HEK293T (cell line): ENCODE results near the gene COL28A1.

Experiments used
- CTCF ChIA-PET: fragments of 350-600 bp; formaldehyde crosslinking; extraction: SDS; loops from one replicate; lab custom pipeline; 2021; ENCODE audit warnings: antibody characterized with exemption, inconsistent platforms; lab: Yijun Ruan, JAX
- POLR2A ChIA-PET: fragments of 350-600 bp; formaldehyde crosslinking; extraction: SDS; loops from one replicate; lab custom pipeline; 2020; ENCODE audit warnings: antibody characterized with exemption, inconsistent platforms; lab: Yijun Ruan, JAX
- DNase-seq: peaks from one replicate; pipeline ENCODE4 v3.0.0; 2012; ENCODE audit warnings: mixed read lengths; ENCODE audit errors: extremely low spot score
- ARNT ChIP-seq: fragments of 450-650 bp; IDR thresholded peaks from 2 replicates; pipeline ENCODE4 v1.6.1; 2017; ENCODE audit warnings: mild to moderate bottlenecking
- BHLHE40 ChIP-seq: fragments of 450-650 bp; IDR thresholded peaks from 2 replicates; pipeline ENCODE4 v1.6.1; 2016; ENCODE audit warnings: mild to moderate bottlenecking, moderate library complexity, borderline replicate concordance
- CTBP1 ChIP-seq: fragments of 450-650 bp; IDR thresholded peaks from 2 replicates; pipeline ENCODE4 v1.6.1; 2016; ENCODE audit warnings: borderline replicate concordance
- ELF4 ChIP-seq: fragments of 450-650 bp; IDR thresholded peaks from 2 replicates; pipeline ENCODE4 v1.6.1; 2017; ENCODE audit warnings: antibody characterized with exemption
- FOXA1 ChIP-seq: fragments of 450-650 bp; IDR thresholded peaks from 2 replicates; pipeline ENCODE4 v1.6.1; 2016; ENCODE audit warnings: mild to moderate bottlenecking
- FOXK2 ChIP-seq: fragments of 450-650 bp; IDR thresholded peaks from 2 replicates; pipeline ENCODE4 v1.6.1; 2016; ENCODE audit warnings: mild to moderate bottlenecking
- FOXM1 ChIP-seq: fragments of 450-650 bp; IDR thresholded peaks from 2 replicates; pipeline ENCODE4 v1.6.1; 2017; ENCODE audit warnings: mild to moderate bottlenecking, borderline replicate concordance
- HDGF ChIP-seq: fragments of 450-650 bp; IDR thresholded peaks from 2 replicates; pipeline ENCODE4 v1.6.1; 2017; ENCODE audit warnings: antibody characterized with exemption, borderline replicate concordance
- L3MBTL2 ChIP-seq: fragments of 450-650 bp; conservative IDR thresholded peaks from 2 replicates; pipeline ENCODE4 v1.6.1; 2016; ENCODE audit warnings: mild to moderate bottlenecking
- LEF1 ChIP-seq: fragments of 450-650 bp; IDR thresholded peaks from 2 replicates; pipeline ENCODE4 v1.6.1; 2017; ENCODE audit warnings: mild to moderate bottlenecking, borderline replicate concordance
- NFRKB ChIP-seq: fragments of 450-650 bp; IDR thresholded peaks from 2 replicates; pipeline ENCODE4 v1.6.1; 2016; ENCODE audit warnings: mild to moderate bottlenecking, moderate library complexity
- PKNOX1 ChIP-seq: fragments of 450-650 bp; IDR thresholded peaks from 2 replicates; pipeline ENCODE4 v1.6.1; 2016
- SP1 ChIP-seq: fragments of 450-650 bp; IDR thresholded peaks from 2 replicates; pipeline ENCODE4 v1.6.1; 2017
- SUZ12 ChIP-seq: fragments of 450-650 bp; IDR thresholded peaks from 2 replicates; pipeline ENCODE4 v1.6.1; 2016; ENCODE audit warnings: mild to moderate bottlenecking
- TARDBP ChIP-seq: fragments of 450-650 bp; IDR thresholded peaks from 2 replicates; pipeline ENCODE4 v1.6.1; 2016
- ZNF384 ChIP-seq: fragments of 450-650 bp; IDR thresholded peaks from 2 replicates; pipeline ENCODE4 v1.6.1; 2016

The COL28A1 gene

DNA sequence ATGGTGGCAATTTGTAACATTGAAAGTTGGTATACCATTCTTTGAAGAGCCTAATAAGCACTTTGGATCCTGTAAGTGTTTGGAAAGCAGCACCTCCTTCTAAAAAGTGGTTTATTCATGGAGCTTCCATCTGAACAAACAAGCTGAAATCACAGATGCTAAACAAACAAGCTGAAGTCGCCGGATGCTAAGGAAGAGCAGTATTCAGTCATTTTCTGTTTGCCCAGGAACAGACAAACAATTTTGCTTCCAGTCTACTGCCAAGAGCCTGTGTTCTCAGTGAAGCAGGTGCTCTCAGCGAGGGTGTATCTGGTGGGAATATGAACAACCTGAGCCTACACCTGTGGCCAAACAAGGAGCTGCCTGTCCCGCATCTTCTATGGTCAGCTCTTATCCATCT is 6.3 kb downstream of the COL28A1 start:
- POLR2A ChIA-PET: no interaction called here
- CTCF ChIA-PET: no interaction called here

DNA sequence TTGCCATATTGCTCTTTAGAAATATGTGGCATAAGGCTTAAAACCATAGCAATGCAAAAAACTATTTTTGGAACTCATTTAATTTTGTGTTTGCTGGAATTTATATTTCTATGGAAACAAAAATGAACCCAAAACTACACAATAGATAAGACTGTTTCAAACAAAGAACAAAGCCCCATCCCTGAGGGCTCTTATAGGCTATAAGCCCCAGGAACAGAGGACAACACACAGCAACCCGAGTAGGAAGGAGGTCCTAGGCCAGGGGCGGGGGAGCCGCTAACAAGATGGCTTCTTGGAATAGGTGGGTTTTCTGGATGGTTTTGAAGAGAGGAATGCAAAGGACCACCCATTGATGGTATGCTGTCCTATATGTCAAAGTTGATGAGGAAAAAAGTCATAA is 8.6 kb downstream of the COL28A1 start:
- CTCF ChIA-PET: no interaction called here
- TF ChIP-seq ZNF384: no peak
- TF ChIP-seq NFRKB: no peak
- TF ChIP-seq HDGF: no peak
- TF ChIP-seq TARDBP: no peak
- TF ChIP-seq CTBP1: no peak
- TF ChIP-seq FOXA1: no peak
- no peak for TF ChIP-seq SUZ12
- no peak for TF ChIP-seq FOXK2
- no peak for TF ChIP-seq PKNOX1
- no peak for TF ChIP-seq BHLHE40
- no peak for TF ChIP-seq ARNT
- no peak for TF ChIP-seq ELF4
- TF ChIP-seq LEF1: no peak
- no peak for TF ChIP-seq L3MBTL2
- TF ChIP-seq FOXM1: no peak
- TF ChIP-seq SP1: no peak
- POLR2A ChIA-PET: no interaction called here

More for the DNA sequence above, 6.3 kb downstream of the COL28A1 start:
- no peak for DNase-seq
- TF ChIP-seq ARNT: no peak
- TF ChIP-seq LEF1: no peak

GRCh38 chr7:7526006-7526405 is 9.7 kb downstream of the COL28A1 start:
- ChIA-PET CTCF (no interaction called here), POLR2A (no interaction called here)
- TF ChIP-seq HDGF: no peak
- TF ChIP-seq PKNOX1: no peak
- no peak for TF ChIP-seq CTBP1
- TF ChIP-seq TARDBP: no peak
- TF ChIP-seq FOXK2: no peak
- no peak for DNase-seq

More for the DNA sequence above, 8.6 kb downstream of the COL28A1 start:
- DNase-seq: no peak

- ChIA-PET CTCF (no interaction called here), POLR2A (no interaction called here)
- TF ChIP-seq TARDBP (no peak), SUZ12 (no peak)
- no peak for DNase-seq
Observed at GRCh38 chr7:7524121-7524520, 11.6 kb downstream of the COL28A1 start.

DNA sequence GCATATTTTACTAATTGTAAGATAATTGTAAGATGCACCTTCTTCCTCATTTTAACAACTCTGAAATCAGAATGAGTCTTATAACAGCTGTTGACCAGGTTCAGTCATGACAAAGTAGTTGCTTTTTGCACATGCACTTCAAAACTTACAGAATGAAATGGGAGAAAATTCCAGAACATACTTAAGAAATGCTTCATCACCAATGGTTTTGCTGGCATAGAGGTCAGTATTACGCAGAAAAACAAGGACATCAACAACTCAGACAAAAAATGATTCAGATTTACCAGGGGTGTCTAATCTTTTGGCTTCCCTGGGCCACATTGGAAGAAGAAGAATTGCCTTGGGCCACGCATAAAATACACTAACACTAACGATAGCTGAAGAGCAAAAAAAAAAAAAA is 13.3 kb downstream of the COL28A1 start:
- POLR2A ChIA-PET: no interaction called here
- DNase-seq: no peak
- no peak for TF ChIP-seq FOXM1
- TF ChIP-seq FOXK2: no peak
- TF ChIP-seq NFRKB: no peak
- TF ChIP-seq SUZ12: no peak
- no peak for TF ChIP-seq FOXA1
- CTCF ChIA-PET: no interaction called here

DNA sequence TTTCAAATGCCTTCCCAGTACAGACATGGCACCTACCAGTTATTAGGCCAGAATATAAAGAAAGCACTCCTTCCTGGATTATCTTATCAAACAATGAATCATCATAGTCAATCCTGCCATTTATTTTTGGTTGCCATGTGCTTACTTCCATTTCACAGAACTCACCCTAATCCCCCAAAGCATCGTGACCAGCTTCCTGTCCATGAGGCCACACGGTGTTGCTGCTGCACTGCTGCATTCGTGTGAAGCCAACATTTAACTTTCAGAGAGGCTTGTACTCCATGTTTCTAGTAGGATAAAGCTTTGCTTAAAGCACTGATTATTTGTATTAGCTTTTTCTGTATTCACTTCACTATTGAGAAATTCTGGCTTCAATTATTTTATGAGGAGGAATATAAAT is 14.4 kb downstream of the COL28A1 start:
- ChIA-PET POLR2A (no interaction called here), CTCF (no interaction called here)
- TF ChIP-seq FOXM1: no peak
- no peak for TF ChIP-seq BHLHE40
- TF ChIP-seq L3MBTL2: no peak
- TF ChIP-seq NFRKB: no peak
- no peak for TF ChIP-seq FOXA1
- no peak for TF ChIP-seq TARDBP
- no peak for TF ChIP-seq ARNT
- TF ChIP-seq FOXK2: no peak
- no peak for TF ChIP-seq CTBP1
- no peak for TF ChIP-seq SP1
- no peak for TF ChIP-seq ZNF384
- no peak for TF ChIP-seq PKNOX1
- TF ChIP-seq LEF1: no peak
- no peak for TF ChIP-seq SUZ12
- no peak for TF ChIP-seq ELF4
- no peak for TF ChIP-seq HDGF
- DNase-seq: no peak

- DNase-seq: no peak
- CTCF ChIA-PET: no interaction called here
- TF ChIP-seq FOXM1 (no peak), LEF1 (no peak), ZNF384 (no peak), HDGF (no peak), SUZ12 (no peak), PKNOX1 (no peak), ARNT (no peak), SP1 (no peak), FOXA1 (no peak), L3MBTL2 (no peak), ELF4 (no peak), TARDBP (no peak), FOXK2 (no peak)
- POLR2A ChIA-PET: no interaction called here
Observed at GRCh38 chr7:7519528-7519927, 16.1 kb downstream of the COL28A1 start.
